Kidney glomerular epithelial cell (primary cell): ENCODE measurements around the gene GCNT1.
"Not testable (repeated sequence)": the region's sequence is repeated elsewhere in the genome, so short reads cannot be mapped to it uniquely, and the experiment has no call there.

Experiments used
- DNase-seq: peaks from one replicate; lab custom pipeline; 2025; lab: John Stamatoyannopoulos, UW

GCNT1 gene

DNA sequence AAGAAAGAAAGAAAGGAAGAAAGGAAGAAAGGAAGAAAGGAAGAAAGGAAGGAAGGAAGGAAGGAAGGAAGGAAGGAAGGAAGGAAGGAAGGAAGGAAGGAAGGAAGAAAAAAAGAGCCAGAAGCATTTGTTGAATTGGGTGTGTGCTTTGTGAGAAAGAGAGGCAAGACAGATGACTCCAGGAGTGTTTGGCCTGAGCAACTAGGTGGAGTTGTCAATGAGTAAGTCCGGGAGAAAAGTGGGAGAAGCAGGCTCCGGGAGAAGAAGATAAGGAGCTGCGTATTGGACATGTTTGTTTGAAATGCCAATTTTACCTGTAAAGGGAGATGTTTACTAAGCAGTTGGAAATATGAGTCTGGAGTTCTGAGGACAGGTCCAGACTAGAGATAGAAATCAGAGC lies 15.1 kb upstream of the GCNT1 start:
- DNase-seq, result no peak

DNA sequence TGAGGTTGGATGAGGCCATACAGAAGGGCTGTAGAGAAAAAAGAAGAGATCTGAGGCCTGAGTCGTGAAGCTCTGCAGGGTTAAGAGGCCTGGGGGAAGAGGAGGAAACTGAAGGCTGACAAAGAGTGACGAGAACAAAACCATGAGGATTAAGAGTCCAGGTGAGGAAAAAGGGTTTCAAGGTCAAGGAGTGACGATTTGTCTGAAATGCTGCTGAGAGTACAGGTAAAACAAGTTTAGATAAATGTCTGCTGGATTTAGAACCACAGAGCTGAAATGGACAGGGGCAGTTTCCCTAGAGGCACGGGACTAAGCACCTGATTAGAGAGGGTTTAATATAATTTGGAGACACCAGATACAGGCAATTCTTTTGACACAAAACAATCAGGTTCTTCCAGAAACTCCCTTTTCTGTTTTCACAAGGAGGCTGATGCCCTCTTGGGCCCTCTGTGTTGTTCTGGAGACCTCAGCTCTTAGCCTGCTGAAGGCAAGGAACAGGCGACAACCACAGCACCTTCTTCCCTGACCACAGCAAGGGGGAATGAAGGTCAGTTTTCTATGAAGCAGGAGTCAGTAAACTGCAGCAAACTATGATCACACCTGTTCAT lies 14.6 kb upstream of the GCNT1 start:
- DNase-seq, result no peak

- no peak for DNase-seq
These were observed 13.0 kb upstream of the GCNT1 start for GRCh38 chr9:76445976-76446375.

DNA sequence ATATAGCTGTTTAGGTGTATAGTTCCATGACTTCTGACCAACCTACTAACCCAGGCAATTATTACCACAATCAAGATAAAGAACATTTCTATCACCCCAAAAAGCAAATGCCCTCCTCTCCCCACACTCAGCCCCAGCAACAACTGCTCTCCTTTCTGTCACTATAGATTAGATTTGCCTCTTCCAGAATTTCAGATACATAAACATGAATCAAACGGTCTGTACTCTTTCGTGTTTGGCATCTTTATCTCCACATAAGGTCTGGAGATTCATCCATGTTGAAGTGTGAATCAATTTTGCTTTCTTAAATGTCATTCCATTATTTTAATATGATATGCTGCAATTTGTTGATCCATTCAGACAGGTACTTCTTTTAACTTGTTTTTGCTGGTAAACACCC lies 10.5 kb upstream of the GCNT1 start:
- no peak for DNase-seq

- peak; percentile 76 for DNase-seq
These were observed 7.7 kb upstream of the GCNT1 start for GRCh38 chr9:76451234-76451633.

DNA sequence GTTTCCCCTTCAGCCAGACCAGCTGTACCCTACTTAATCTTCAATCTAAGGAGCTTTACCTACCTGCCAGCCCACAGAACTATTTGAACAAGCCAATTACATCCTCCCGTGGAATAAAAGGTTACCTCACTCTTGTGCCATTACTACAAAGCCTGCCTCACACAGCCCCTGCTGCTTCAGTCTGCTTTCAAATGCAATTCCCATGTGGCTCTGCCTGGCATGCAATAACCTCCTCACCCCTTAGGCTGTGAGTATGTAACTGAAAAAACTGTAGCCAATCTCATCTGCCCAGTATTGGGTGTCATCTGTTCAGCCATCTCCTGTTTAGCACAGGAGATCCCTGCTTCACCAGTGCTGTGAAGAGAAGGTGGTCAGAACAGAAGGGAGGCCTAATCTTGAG lies 6.1 kb upstream of the GCNT1 start:
- no peak for DNase-seq

DNA sequence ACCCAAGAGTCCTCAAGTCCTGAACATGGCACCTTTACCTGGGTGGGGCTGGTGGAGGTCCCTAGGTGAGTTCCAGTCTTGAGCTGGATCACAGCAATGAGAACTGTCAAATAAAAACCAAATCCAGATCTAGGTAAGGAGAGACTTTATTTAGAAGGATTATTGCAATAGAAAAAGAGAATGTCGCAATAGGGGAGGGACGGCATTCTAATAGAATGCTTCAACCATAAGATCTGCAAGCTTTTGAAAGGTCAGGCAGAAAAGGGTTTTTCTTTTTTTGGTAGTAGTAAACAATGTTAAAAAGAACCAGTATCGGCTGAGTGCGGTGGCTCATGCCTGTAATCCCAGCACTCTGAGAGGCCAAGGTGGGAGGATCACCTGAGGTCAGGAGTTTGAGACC lies 5.2 kb upstream of the GCNT1 start:
- DNase-seq, result no peak

DNA sequence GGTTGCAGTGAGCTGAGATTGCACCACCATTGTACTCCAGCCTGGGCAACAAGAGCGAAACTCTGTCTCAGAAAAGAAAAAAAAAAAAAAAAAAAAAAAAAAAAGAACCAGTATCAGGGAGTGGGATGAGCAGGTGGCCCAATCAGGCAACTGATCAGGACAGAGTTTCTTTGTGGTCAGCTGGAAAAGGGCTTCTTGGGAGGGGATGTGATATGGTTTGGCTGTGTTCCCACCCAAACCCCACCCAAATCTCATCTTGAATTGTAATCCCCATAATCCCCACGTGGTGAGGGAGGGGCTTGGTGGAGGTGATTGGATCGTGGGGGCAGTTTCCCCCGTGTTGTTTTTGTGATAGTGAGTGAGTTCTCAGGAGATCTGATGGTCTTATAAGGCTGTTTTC lies 4.7 kb upstream of the GCNT1 start:
- DNase-seq, result no peak

GRCh38 chr9:76456202-76456926 lies 2.6 kb upstream of the GCNT1 start:
- DNase-seq, result peak; percentile 46

DNA sequence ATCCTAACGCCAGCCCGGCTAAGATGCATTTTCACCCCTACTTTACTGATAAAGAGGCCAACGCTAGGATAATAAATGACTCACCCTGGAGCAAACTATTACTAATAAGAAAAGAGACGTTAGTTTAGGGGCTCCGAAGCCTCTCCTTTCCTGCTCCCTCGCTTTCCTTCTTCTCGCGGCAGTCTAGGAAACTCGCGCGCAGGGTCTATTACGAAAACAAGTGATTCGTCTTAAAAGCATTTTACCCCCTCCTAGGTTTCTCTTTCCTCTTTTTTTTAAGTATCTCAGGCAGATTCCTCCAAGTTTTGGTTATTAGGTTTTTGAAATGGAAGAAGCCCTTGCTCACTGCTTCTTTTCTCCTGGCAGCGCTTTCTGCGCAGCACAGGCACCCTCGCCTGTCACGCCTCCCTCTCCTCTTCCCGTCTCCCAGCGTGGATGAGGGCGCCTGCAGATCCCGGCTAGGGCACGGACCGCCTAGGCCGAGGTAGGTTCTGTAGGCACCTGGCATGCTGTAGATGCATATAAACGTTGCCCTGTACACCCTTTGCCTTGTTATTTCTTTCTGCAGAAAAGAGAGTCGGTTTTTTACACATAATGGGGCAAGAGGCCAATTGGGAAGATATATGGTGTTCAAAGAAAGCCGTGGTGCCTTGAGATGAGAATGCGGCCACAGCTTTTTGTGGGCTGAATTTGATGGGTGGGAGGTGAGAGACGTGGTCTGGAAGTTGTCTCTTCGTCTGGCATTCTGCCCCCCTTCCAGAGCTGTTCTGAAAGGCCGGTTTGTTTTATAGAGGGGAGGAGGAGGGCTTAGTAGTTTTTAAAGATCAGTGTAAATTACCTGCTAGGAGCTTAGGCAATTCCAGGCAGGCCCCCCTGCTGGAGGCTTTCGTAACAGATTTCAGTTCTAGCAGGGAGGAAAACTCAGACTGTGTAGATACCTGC lies 983 bp downstream of the GCNT1 start:
- DNase-seq, result peak; percentile 57

DNA sequence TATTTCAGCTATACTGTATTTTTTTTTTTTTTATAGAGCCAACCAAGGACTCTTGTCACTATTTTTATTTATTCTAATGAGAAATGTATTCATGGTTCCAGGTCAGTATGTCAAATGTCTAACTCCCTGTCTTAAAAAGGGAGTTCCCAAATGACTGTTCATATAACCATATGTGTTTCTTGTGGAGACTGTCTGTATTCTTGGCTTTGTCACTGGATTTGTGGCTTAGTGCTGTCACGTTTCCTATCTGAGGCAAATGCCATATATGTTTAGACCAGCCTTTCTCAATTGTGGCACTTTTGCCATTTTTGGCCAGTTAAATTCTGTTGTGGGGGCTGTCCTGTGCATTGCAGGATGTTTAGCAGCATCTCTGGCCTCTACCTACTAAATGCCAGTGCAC lies 3.1 kb downstream of the GCNT1 start:
- no peak for DNase-seq

DNA sequence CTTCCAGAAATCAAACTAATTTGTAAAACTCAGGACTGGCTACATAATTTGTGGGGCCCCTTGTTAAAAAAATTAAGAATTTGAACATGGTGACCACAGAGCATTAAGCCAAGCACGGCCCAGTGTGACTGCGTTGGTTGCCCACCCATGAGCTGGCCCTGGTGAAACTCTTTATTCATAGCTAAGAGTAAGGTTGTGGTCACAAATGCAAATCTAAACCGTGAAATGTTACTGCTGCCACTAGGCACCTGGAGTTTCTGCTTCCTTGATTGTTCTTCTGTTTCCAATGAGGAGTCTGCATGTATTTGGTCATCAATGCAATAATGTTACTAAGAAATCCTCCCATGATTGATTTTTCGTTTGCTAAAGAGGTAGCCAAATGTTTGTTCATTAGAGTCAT lies 4.2 kb downstream of the GCNT1 start:
- no peak for DNase-seq

DNA sequence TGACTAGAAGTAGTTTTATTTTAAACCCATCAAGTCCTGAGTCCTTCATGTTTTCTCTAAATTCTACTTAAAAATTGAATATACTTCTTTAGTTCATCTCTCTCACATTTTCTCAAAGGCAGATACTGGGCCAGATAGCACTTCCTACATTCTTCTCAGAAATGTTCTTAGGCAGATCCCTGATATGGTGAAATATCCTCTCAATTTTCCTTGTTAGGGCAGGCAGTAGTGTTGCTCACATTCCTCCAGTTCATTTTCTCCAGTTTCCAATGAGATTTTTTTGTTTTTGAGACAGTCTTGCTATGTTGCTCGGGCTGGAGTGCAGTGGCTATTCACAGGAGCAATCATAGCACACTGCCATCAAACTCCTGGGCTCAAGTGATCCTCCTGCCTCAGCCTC lies 5.7 kb downstream of the GCNT1 start:
- no peak for DNase-seq

GRCh38 chr9:76465442-76466298 lies 6.7 kb downstream of the GCNT1 start:
- no peak for DNase-seq

- no peak for DNase-seq
These were observed 7.3 kb downstream of the GCNT1 start for GRCh38 chr9:76466299-76466605.

- no peak for DNase-seq
These were observed 15.4 kb downstream of the GCNT1 start for GRCh38 chr9:76474419-76474818.

DNA sequence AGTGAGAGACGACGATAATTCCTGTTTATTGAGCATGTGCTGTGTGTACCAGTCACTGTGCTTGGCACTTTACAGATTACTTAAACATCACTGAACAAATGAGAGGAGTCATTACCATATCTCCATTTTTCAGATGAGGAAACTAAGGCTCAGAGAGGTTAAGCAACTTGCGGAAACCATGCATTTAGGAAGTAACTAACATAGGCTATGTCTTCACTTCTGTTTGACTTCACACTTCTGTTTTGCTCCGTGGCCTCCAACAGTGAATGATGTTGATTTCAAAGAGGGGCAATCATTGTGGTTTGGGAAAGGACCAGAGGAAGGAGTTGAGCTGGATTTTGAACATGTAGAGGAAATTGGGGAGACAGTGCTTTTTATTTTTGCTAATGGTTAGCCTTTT lies 16.7 kb downstream of the GCNT1 start:
- no peak for DNase-seq

- not testable (repeated sequence) for DNase-seq
These were observed 18.8 kb downstream of the GCNT1 start for GRCh38 chr9:76477818-76478217.

DNA sequence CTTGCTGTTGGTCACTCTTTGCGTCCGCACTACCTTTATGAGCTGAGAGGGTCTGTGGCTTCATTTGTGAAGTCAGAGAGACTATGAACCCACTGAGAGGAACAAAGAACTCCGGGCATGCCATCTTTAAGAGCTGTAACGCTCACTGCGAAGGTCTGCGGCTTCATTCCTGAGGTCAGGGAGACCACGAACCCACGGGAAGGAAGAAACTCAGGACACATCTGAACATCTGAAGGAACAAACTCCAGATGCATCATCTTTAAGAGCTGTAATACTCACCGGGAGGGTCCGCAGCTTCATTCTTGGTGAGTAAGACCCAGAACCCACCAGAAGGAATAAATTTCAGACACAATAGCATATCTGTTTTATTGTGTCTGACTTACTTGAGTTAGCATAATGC lies 19.2 kb downstream of the GCNT1 start:
- DNase-seq, result no peak

DNA sequence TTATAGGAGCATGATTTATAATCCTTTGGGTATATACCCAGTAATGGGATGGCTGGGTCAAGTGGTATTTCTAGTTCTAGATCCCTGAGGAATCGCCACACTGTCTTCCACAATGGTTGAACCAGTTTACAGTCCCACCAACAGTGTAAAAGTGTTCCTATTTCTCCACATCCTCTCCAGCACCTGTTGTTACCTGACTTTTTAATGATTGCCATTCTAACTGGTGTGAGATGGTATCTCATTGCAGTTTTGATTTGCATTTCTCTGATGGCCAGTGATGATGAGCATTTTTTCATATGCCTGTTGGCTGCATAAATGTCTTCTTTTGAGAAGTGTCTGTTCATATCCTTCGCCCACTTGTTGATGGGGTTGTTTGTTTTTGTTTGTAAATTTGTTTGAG lies 20.4 kb downstream of the GCNT1 start:
- not testable (repeated sequence) for DNase-seq

- DNase-seq, result no peak
These were observed 27.2 kb downstream of the GCNT1 start for GRCh38 chr9:76486151-76486550.
